GM15510 (cell line): ENCODE results near the gene MECR.

Experiments
- POLR2A ChIP-seq: IDR thresholded peaks from 3 replicates; pipeline ENCODE4 v1.6.1; 2011; ENCODE audit warnings: borderline replicate concordance; ENCODE audit not compliant: insufficient read length; ENCODE audit errors: extremely low read depth

The MECR gene

DNA sequence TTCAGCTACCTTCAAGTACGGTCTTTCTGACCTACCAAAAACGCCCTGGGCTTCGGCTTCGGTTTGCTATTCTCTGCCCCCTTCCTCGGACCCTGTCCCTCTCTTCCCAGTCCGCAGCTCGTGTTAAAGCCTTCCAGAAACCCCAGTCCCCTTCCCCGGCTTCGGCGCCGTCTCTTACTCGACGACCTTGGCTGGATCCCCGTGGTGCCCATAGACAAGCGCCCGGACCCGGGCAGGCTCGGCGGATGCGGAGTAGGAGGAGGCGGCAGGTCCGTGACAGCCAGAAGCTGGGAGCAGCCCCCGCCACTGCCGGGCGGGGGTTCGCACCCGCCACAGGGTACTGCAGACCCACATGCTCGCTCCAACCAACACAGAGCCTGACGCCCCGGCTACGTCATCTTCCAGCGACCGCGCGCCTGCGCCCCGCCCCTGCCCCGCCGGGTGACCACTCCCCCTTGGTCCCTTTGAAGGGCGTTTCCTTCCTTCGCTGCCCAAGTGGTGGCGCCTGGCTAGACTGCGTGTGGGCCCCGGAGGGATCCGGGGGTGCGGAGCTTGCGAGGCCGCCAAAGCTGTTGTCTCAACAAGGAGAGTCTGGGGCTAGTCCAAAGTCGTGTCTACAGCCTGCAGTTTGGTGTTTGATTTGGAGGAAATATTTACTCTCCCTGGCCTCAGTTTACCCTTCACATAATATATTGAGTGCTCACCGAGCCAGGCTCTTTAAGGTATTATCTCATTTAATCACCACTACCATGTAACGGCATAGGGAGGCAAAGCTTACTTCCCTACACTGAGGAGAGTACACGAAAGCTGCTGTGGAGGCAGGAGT is at the start of gene MECR:
Gene MECR, minus strand, starts transcription at position 382 of the 826 bp plus-strand sequence. Its CDS starts 28 bp downstream, at position 354.
- peak; percentile 87 for TF ChIP-seq POLR2A

DNA sequence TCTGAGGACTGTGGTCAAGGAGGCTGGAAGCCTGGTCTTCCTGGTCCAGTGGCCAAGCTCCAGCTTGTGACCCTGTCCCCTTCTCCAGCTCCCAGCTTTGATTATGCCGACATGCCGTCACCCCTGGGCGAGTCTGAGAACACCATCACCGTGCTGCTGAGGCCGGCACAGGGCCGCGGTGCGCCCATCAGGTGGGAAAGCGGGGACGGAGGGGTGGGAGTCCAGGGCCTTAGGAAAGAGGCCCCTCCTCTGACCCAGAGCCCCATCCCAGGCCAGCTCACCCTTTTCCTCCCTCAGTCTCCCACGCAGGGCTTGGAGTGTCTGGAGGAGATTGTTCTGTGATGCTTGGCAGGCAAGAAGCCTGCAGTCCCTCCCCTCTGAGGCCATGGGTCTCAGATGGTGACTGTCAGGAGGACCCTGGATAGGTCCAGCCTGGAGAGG is 49.2 kb upstream of the MECR start:
- no peak for TF ChIP-seq POLR2A

- no peak for TF ChIP-seq POLR2A
Observed at GRCh38 chr1:29279406-29279805, 48.7 kb upstream of the MECR start.

DNA sequence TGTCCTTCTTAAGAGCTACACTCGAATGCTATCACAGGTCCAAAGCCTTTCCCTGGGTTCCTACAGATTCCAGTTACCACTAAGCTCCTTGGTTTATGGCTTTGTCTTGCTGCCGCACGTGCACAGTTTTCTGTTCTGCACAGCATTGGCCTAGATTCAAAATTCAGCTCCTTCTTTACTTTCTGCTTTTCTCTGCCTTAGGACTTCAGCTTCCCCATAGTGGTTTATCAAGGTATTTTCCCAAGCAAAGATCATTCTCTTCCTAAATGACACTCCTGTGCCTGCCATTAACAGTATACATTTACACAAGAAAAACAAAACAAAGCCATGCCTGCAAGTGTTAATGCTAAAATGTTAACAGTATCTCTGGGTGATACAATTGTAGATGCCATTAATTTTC is 47.4 kb upstream of the MECR start:
- no peak for TF ChIP-seq POLR2A

- TF ChIP-seq POLR2A: no peak
Observed at GRCh38 chr1:29275435-29275834, 44.7 kb upstream of the MECR start.

DNA sequence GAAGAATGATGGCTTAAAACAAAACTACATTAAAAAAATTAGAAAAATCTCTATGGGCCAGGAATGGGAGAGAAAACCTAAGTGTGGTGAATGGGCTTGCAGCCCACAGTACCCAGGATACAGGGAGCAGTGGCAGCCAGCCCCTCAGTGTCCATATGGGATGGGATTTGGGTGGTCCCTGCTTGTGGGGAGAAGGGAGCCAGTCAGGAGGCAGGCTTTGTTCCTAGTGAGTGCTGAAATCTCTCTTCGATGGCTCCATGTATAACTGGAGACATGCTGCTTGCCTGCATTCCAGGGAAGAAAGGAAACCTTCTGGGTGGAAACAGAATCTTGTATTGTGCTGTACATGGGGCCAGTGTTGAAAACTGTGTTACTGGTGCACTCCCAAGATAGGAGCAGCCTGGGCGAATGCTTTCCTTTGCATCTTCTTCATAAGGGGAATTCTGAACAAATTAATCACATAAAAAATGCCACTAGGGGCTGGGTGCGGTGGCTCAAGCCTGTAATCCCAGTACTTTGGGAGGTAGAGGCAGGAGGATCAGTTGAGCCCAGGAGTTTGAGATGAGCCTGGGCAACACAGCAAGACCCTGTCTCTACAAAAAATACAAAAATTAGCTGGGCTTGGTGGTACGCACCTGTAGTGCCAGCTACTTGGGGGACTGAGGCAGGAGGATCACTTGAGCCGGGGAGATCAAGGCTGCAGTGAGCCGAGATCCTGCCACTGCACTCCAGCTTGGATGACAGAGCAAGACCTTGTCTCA is 41.6 kb upstream of the MECR start:
- TF ChIP-seq POLR2A: no peak

- TF ChIP-seq POLR2A: no peak
Observed at GRCh38 chr1:29271724-29272123, 41.0 kb upstream of the MECR start.

DNA sequence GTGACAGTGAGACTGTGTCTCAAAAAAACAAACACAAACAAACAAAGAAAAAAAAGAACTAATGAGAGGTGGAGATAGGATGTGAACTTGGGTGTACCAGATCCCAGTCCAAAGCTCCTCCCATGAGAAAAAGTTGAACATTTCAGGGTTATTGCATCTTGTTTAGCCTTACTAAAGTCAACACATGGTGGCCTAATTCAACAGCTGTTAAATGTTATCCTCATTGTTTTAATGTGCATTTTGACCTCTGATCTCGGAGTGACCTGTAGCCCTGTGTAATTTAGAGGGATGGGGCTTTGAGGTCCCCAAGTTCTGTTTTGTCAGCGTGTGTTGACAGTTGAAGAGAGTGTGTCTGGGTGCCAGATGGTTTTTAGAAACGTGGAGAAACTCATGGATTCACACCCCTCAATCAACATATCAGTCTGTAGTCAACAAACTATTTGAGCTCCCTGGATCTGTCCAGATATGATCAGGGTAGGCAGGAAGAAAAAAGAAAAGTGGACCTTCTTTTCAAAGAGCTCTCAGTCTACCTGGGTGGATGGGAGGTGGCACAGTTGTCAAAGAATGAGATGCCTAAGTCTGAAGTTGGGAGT is 40.3 kb upstream of the MECR start:
- TF ChIP-seq POLR2A: no peak

- TF ChIP-seq POLR2A: no peak
Observed at GRCh38 chr1:29269382-29269781, 38.6 kb upstream of the MECR start.

- no peak for TF ChIP-seq POLR2A
Observed at GRCh38 chr1:29267321-29268070, 36.8 kb upstream of the MECR start.

- TF ChIP-seq POLR2A: no peak
Observed at GRCh38 chr1:29266912-29267311, 36.2 kb upstream of the MECR start.

DNA sequence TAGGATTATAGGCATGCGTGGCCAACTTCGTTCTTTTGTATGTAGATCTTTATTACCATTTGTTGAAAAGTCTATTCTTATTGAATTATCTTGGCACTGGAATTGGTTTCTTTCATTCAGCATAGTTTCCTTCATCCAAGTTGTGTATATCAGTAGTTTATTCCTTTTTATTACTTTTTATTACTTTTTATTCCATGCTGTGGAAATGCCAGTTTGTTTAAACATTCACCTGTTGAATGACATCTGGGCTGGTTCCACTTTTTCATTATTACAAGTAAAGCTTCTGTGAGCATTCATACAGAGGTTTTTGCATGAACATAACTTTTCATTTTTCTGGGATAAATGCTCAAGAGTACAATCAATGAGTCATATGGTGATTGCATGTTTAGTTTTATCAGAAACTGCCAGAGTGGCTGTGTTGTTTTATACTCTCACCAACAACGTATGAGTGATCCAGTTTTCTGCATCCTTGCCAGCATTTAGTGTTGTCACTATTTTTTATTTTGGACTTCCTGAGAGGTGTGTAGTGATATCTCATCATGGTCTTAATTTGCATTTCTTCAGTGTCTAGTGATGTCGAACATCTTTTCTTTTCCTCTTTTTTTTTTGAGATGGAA is 34.1 kb upstream of the MECR start:
- no peak for TF ChIP-seq POLR2A

DNA sequence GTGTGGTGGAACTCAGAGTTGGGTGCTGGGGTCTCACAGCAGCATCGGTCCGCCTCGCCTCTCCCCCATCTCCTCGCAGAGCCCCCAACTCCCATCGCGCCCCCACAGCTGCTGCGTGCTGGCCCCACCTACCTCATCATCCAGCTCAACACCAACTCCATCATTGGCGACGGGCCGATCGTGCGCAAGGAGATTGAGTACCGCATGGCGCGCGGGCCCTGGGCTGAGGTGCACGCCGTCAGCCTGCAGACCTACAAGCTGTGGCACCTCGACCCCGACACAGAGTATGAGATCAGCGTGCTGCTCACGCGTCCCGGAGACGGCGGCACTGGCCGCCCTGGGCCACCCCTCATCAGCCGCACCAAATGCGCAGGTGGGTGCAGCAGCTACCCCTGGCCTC is 29.8 kb upstream of the MECR start:
- TF ChIP-seq POLR2A: no peak

DNA sequence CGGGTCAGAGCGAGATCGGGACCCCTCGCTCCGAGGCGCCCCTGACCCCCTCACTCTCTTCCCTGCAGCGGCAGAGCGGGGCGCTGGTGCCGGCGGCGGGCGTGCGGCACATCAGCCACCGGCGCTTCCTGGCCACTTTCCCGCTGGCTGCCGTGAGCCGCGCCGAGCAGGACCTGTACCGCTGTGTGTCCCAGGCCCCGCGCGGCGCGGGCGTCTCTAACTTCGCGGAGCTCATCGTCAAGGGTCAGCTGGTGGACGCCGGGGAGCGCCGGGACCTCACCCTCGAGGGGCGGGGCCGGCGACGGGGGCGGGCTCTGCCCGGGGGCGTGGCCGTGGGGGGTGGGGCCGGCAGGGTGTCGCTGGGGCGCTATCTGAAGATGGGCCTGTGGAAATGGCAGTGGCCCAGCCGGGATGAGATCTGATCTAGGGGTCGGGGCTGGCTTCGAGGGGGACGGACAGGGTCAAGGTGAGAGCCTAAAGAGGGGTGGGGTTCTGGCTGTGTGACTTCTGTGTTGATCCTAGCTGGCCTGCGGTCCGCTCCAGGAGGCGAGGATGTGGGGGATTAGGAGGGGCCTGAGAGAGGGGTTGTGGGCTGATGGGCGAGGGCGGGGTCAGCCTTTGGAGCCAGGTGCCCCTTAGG is 29.2 kb upstream of the MECR start:
- no peak for TF ChIP-seq POLR2A
